C4-2B (cell line): ENCODE measurements around the gene ADCYAP1R1.

ENCODE experiments used
- ZFX ChIP-seq: fragments of 450-650 bp; IDR thresholded peaks from 2 replicates; pipeline ENCODE4 v1.6.1; 2017
- TF ChIP-seq, protein P1 (sequence below): fragments of 450-650 bp; conservative IDR thresholded peaks from 2 replicates; pipeline ENCODE4 v1.5.1; 2017; ENCODE audit warnings: mild to moderate bottlenecking

DNA sequence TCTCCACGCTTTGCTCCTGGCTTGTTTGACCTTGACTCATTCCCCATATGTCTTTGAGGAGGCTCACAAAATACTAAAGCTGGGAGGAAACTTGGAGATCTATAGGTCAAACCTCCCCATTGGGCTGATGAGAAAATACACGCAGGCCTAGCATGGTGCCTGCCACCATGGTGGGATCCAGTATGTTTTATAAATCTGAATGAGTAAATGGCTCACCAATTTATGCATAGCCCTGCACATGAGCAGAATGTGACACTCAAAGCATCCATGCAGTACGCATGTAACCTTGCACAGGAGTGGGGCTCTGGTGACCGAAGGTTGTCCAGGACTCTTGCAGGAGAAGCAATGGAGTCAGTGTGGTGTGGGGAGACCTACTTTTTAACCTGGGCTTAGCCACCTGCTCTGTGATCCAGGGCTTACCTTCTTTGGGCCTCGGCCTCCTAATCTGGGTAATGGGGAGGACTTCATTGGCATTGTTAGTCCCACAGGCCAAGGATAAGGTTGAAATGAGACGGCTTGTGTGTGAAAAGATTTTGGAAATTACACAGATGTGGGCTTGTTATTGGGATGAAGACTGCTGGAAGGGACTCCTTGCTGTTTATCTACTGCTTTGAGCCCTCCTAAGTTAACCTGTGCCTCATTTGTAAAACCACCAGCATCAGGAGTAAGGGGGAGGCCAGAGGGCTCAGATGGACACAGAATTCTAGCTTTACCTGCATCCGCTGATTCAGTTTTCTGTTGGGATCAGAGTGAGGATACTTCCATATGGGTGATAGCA lies 58.4 kb downstream of the ADCYAP1R1 start:
- TF ChIP-seq, protein P1, sequence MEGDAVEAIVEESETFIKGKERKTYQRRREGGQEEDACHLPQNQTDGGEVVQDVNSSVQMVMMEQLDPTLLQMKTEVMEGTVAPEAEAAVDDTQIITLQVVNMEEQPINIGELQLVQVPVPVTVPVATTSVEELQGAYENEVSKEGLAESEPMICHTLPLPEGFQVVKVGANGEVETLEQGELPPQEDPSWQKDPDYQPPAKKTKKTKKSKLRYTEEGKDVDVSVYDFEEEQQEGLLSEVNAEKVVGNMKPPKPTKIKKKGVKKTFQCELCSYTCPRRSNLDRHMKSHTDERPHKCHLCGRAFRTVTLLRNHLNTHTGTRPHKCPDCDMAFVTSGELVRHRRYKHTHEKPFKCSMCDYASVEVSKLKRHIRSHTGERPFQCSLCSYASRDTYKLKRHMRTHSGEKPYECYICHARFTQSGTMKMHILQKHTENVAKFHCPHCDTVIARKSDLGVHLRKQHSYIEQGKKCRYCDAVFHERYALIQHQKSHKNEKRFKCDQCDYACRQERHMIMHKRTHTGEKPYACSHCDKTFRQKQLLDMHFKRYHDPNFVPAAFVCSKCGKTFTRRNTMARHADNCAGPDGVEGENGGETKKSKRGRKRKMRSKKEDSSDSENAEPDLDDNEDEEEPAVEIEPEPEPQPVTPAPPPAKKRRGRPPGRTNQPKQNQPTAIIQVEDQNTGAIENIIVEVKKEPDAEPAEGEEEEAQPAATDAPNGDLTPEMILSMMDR: no peak
- TF ChIP-seq ZFX: no peak
